ENCODE results near the gene OR4K2.
"Not testable (repeated sequence)": the region's sequence is repeated elsewhere in the genome, so short reads cannot be mapped to it uniquely, and the experiment has no call there.

Gene OR4K2

GRCh38 chr14:19874842-19875241, at the start of gene OR4K2:
Gene OR4K2, plus strand, starts transcription at chr14:19875142. Its CDS starts 1,126 bp downstream, at chr14:19876268.
- peaks cover 0 to 3% (median 0%) of the 10 kb centered on the region in 4 donors for H3K4me1 ChIP-seq
- no peaks in the 10 kb centered on the region for H3K27me3 ChIP-seq
- TF ChIP-seq CTCF (IDR thresholded peaks at IDR 0.05), result no peak
- no peaks in the 10 kb centered on the region for H3K9me3 ChIP-seq
- H3K36me3 ChIP-seq, result no peaks in the 10 kb centered on the region
- no peak for DNase-seq
- no peak within 1 kb of the TSS for H3K27ac ChIP-seq
- intact Hi-C loops (cut with DNase I; ENCODE audit: low total_unique reads), result no loop called here
- no peak within 1 kb of the TSS for H3K4me3 ChIP-seq

GRCh38 chr14:19827626-19828244, 47.2 kb upstream of the OR4K2 start:
- H3K9me3 ChIP-seq; H3K36me3 ChIP-seq; DNase-seq; H3K27ac ChIP-seq; H3K27me3 ChIP-seq; intact Hi-C loops (cut with DNase I; ENCODE audit: low total_unique reads); H3K4me1 ChIP-seq; H3K4me3 ChIP-seq: not testable (repeated sequence)

GRCh38 chr14:19828314-19828713, 46.6 kb upstream of the OR4K2 start:
- Histone ChIP-seq H3K27ac (no peak overlapping the region), H3K27me3 (no peaks in the 10 kb centered on the region), H3K9me3 (no peaks in the 10 kb centered on the region), H3K4me3 (no peak overlapping the region), H3K4me1 (no peaks in the 10 kb centered on the region), H3K36me3 (no peaks in the 10 kb centered on the region)
- DNase-seq, result no peak
- intact Hi-C loops (cut with DNase I; ENCODE audit: low total_unique reads), result no loop called here
- no peak for TF ChIP-seq CTCF (IDR thresholded peaks at IDR 0.05)

- H3K36me3 ChIP-seq; H3K27ac ChIP-seq; H3K4me1 ChIP-seq; H3K9me3 ChIP-seq; H3K4me3 ChIP-seq; H3K27me3 ChIP-seq; intact Hi-C loops (cut with DNase I; ENCODE audit: low total_unique reads); DNase-seq: not testable (repeated sequence)
Observed at GRCh38 chr14:19834203-19834848, 40.6 kb upstream of the OR4K2 start.

- no peak for TF ChIP-seq CTCF (IDR thresholded peaks at IDR 0.05)
- no peak for DNase-seq
- H3K9me3 ChIP-seq, result no peaks in the 10 kb centered on the region
- intact Hi-C loops (cut with DNase I; ENCODE audit: low total_unique reads), result no loop called here
- H3K27ac ChIP-seq, result no peak overlapping the region
- no peaks in the 10 kb centered on the region for H3K4me1 ChIP-seq
- H3K4me3 ChIP-seq, result no peak overlapping the region
- no peaks in the 10 kb centered on the region for H3K27me3 ChIP-seq
- H3K36me3 ChIP-seq, result no peaks in the 10 kb centered on the region
Observed at GRCh38 chr14:19838433-19838832, 36.5 kb upstream of the OR4K2 start.

GRCh38 chr14:19851365-19851764, 23.6 kb upstream of the OR4K2 start:
- Histone ChIP-seq H3K4me1 (no peaks in the 10 kb centered on the region), H3K4me3 (no peak overlapping the region), H3K9me3 (no peaks in the 10 kb centered on the region), H3K27me3 (no peaks in the 10 kb centered on the region), H3K36me3 (no peaks in the 10 kb centered on the region), H3K27ac (no peak overlapping the region)
- DNase-seq, result no peak
- no peak for TF ChIP-seq CTCF (IDR thresholded peaks at IDR 0.05)
- intact Hi-C loops (cut with DNase I; ENCODE audit: low total_unique reads), result no loop called here

- intact Hi-C loops (cut with DNase I; ENCODE audit: low total_unique reads); DNase-seq: not testable (repeated sequence)
Observed at GRCh38 chr14:19866061-19866669, 8.8 kb upstream of the OR4K2 start.

More at GRCh38 chr14:19866061-19866669, 8.8 kb upstream of the OR4K2 start:
- not testable (repeated sequence) for H3K27ac ChIP-seq, H3K27me3 ChIP-seq, H3K4me3 ChIP-seq, H3K36me3 ChIP-seq, H3K9me3 ChIP-seq, H3K4me1 ChIP-seq

Data from tibial artery (tissue), 4 donors.